Adipocyte (in vitro differentiated cells): ENCODE data around the gene PALM2AKAP2.

ENCODE experiments used
- DNase-seq: peaks from one replicate; pipeline ENCODE4 v3.0.0-alpha.2; 2015; ENCODE audit warnings: low read depth
- H3K27me3 ChIP-seq: replicated peaks from 2 replicates; pipeline ENCODE4 v1.7.0; 2013; ENCODE audit warnings: mild to moderate bottlenecking, low read length, moderate library complexity; ENCODE audit not compliant: control insufficient read depth, insufficient read depth
- H3K36me3 ChIP-seq: 2 replicates; pipeline ENCODE4 v1.7.0; 2013; ENCODE audit warnings: low read length, mild to moderate bottlenecking, moderate library complexity; ENCODE audit not compliant: control insufficient read depth, insufficient read depth, severe bottlenecking
- H3K4me1 ChIP-seq: 2 replicates; pipeline ENCODE4 v1.7.0; 2013; ENCODE audit warnings: mild to moderate bottlenecking, low read length, moderate library complexity; ENCODE audit not compliant: control insufficient read depth, insufficient read depth
- H3K4me3 ChIP-seq: 2 replicates; pipeline ENCODE4 v1.7.0; 2013; ENCODE audit warnings: mild to moderate bottlenecking, low read length, moderate library complexity
- H3K9ac ChIP-seq: 2 replicates; pipeline ENCODE4 v1.7.0; 2013; ENCODE audit warnings: mild to moderate bottlenecking, low read length, moderate library complexity
- H3K9me3 ChIP-seq: 2 replicates; pipeline ENCODE4 v1.7.0; 2013; ENCODE audit warnings: mild to moderate bottlenecking, low read length, moderate library complexity; ENCODE audit not compliant: control insufficient read depth

Gene PALM2AKAP2

DNA sequence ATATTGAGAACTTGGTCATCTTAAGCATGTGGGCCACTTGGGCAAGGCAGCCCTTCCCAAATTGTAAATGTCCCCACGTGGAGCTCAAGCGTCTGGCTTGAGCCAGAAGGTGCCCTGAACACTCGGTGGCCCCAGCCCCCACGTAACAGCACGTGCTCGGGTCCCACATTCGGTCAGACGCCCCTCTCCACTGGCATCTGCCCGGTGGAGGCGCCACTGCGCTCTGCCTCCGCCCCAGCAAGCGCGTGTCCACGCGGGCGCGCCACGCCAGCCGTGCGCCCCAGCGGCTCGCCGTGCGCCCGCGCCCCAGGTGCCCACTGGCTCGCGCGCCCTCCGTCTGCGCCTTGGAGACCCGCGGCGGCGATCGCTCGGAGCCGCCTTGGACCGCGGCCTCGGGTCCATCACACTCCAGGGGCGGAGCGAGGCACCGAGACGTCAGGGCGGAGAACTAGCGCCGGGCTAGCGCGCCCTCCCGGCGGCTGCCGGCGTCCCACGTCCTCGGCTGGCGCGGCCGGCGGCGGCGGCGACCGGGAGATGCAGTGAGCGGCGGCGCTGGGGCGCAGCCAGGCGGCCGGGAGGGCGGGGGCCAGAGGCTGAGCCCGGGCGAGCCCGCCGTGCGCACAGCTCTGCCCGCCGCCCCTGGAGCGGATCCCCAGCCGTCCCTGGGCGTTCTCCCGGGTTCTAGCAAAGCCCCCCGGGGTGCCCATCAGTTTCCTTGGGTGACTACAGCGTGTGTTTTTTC is at the start of gene PALM2AKAP2:
Gene PALM2AKAP2, plus strand, starts transcription at position 488 of the 742 bp plus-strand sequence. CDS start 291 bp downstream, outside the sequence.
- H3K27me3 ChIP-seq = no peaks in the 10 kb centered on the region
- H3K9me3 ChIP-seq = no peaks in the 10 kb centered on the region
- peaks cover 12% of the 10 kb centered on the region for H3K36me3 ChIP-seq
- DNase-seq = peak; percentile 89
- H3K4me1 ChIP-seq = peaks cover 35% of the 10 kb centered on the region
- peak within 1 kb of the TSS; percentile 98 for H3K9ac ChIP-seq
- H3K4me3 ChIP-seq = peak within 1 kb of the TSS; percentile 93

DNA sequence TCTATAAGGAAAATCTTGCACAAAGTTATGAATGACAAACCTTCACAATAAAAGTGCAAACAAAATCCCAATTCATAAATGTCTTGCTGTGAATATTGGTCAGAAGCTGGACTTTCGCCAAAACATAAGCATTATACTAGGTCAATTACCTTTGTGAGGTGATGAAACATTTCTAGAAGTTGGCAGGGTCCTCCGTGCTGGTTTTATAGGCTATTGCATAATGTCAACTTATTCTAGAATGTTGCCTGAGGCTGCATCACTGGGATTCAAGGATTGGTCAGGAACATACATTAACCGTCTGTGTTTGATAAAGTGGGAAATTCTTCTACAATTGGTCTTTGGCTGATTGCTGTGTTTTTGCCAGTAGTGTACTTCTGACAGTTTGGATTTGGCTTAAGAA is 49.8 kb upstream of the PALM2AKAP2 start:
- Histone ChIP-seq H3K4me1 (peaks cover 49% of the 10 kb centered on the region), H3K9ac (no peak overlapping the region), H3K9me3 (no peaks in the 10 kb centered on the region), H3K36me3 (no peaks in the 10 kb centered on the region), H3K27me3 (no peaks in the 10 kb centered on the region), H3K4me3 (no peak overlapping the region)
- DNase-seq = peak; percentile 81

DNA sequence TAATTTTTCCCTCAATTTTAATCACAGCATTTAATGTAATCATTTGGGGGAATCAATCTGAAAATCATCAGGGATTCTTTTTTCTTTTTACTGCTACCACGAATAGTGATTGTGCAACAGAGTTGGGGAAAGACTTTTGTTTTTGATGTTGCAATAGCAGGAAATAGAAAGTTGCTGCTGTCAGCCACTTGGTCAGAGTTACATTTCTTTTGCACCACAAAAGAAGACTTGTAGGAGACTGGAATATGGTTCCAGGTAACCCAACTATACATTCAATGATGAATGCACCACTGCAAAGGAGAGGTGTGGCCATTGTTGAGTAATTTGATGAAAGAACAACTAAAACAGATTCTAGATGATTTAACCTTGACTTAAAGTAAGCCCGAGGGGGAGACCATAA is 46.3 kb upstream of the PALM2AKAP2 start:
- Histone ChIP-seq H3K9me3 (no peaks in the 10 kb centered on the region), H3K4me1 (peaks cover 50% of the 10 kb centered on the region), H3K36me3 (no peaks in the 10 kb centered on the region), H3K4me3 (peak overlapping the region; percentile 22), H3K27me3 (no peaks in the 10 kb centered on the region), H3K9ac (peak overlapping the region; percentile 6)
- peak; percentile 91 for DNase-seq

- H3K27me3 ChIP-seq = no peaks in the 10 kb centered on the region
- H3K9ac ChIP-seq = no peak overlapping the region
- no peaks in the 10 kb centered on the region for H3K36me3 ChIP-seq
- peaks cover 39% of the 10 kb centered on the region for H3K4me1 ChIP-seq
- DNase-seq = no peak
- no peaks in the 10 kb centered on the region for H3K9me3 ChIP-seq
- H3K4me3 ChIP-seq = no peak overlapping the region
Observed at GRCh38 chr9:109734814-109735213, 45.2 kb upstream of the PALM2AKAP2 start.

GRCh38 chr9:109735801-109736200 is 44.2 kb upstream of the PALM2AKAP2 start:
- Histone ChIP-seq H3K27me3 (no peaks in the 10 kb centered on the region), H3K36me3 (no peaks in the 10 kb centered on the region), H3K9ac (no peak overlapping the region), H3K4me3 (no peak overlapping the region), H3K9me3 (no peaks in the 10 kb centered on the region), H3K4me1 (peaks cover 29% of the 10 kb centered on the region)
- DNase-seq = no peak

DNA sequence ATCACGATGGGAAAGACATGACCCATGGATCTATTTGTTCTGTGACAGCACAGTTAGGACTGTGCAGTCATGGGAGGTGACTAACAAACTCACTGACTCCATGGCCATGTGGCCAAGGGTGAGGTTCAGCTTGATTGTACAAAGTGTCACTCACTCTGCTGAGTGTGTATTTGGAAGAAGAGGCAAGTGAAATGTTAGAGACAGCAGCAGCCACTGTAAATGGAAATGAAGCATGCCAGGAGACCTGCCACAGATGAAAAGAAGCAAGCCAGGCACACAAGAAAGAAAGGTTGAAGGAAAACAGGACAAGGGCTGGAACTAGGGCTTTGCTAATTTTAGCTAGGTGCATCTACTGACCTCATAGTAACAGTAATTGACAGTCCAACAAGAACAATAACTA is 42.7 kb upstream of the PALM2AKAP2 start:
- Histone ChIP-seq H3K27me3 (no peaks in the 10 kb centered on the region), H3K4me1 (peaks cover 32% of the 10 kb centered on the region), H3K36me3 (no peaks in the 10 kb centered on the region), H3K4me3 (no peak overlapping the region), H3K9ac (no peak overlapping the region), H3K9me3 (no peaks in the 10 kb centered on the region)
- no peak for DNase-seq

DNA sequence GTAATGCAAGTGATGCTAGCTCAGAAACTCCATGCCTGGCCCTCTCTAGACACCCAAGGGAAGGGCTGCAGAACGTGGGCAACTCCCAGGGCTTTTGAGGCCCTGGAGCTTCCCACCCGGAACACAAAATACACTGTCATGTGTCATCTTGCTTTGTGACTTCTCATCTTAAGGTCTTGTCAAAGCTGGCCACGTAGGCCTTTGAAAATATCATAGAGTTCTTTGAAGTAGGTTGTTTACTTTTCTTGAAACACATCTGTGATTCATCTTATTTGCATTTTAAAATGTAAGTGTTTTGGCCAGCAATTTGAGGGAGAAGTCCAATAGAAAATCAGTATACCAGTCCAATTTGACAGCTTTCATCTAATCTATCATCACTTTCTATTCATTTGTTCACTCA is 40.2 kb upstream of the PALM2AKAP2 start:
- no peaks in the 10 kb centered on the region for H3K27me3 ChIP-seq
- peaks cover 37% of the 10 kb centered on the region for H3K4me1 ChIP-seq
- H3K9me3 ChIP-seq = no peaks in the 10 kb centered on the region
- no peak overlapping the region for H3K9ac ChIP-seq
- no peaks in the 10 kb centered on the region for H3K36me3 ChIP-seq
- DNase-seq = no peak
- no peak overlapping the region for H3K4me3 ChIP-seq

DNA sequence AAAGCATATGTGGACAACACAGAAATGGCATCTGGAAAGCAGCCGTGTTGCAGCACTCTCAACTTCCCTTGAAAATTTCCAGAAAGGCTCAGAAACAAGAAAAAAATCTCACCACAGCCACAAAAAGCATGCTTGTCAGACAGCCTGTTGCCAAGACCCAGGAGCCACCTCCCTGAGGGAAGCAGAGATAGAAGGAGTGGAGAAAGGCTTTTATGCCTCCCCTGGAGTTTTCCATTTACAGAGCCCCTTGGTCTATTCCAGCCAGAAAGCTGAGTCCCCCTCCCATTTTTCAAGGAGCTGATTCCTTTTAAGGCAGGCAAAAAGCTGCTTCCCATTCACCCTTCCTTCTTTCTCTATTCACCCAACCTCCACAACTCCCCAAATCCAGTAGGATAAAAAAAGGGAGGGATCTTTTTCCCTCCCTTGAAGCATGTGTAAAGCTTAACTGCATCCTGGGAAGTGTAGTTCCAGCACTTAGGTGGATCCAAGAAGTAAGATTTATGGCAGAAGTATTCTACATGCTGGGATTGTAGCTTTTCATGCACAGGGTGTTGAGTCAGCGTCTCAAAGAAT is 37.1 kb upstream of the PALM2AKAP2 start:
- peak overlapping the region; percentile 32 for H3K9ac ChIP-seq
- DNase-seq = peak; percentile 70
- H3K4me3 ChIP-seq = no peak overlapping the region
- no peaks in the 10 kb centered on the region for H3K27me3 ChIP-seq
- H3K4me1 ChIP-seq = peaks cover 48% of the 10 kb centered on the region
- H3K9me3 ChIP-seq = no peaks in the 10 kb centered on the region
- H3K36me3 ChIP-seq = no peaks in the 10 kb centered on the region

GRCh38 chr9:109743696-109744095 is 36.3 kb upstream of the PALM2AKAP2 start:
- H3K4me3 ChIP-seq = no peak overlapping the region

DNA sequence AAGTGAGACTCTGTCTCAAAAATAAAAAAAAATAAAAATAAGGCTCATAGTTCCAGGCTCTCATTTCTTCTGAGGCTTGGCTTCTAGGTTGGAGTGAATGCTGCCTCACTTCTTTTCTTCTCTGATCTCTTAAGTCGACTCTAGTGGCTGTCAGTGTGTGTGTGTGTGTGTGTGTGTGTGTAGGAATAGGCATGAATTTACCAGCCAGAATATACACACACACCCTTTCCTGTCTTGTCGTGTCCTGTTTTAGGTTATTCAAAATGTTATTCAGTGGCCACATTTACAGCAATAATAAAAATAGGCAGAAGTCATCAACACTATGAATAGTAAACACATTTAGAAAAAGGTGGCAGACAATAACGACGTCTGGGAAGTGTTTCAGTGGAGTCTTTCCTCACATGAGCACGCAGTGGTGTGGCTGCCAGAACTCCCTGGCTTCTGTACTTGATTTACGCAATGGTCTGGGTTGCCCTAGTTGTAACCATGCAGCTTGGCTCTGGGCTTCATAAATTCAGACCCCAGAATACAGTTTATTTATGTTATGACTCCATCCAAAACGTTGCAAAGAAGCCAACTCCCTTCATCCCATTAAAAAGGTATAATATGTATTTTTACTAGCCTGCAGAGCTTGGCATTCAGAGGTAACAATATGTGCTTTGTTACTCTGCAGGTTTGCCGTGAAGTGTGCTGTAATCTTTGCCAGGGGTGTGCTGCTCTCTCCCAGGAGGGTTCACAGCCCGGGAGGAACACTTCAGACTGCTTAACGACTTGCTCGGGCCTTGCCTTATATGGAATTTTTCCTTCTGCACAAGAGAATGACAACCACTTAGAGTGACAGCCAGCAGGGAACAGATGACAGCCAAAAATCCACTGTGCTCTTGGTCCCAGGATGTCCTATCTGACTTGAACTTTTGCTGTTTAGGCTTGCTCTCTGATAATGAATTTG is 34.4 kb upstream of the PALM2AKAP2 start:
- Histone ChIP-seq H3K36me3 (no peaks in the 10 kb centered on the region), H3K27me3 (no peaks in the 10 kb centered on the region), H3K9ac (peak overlapping the region; percentile 25), H3K4me3 (peak overlapping the region; percentile 25), H3K9me3 (no peaks in the 10 kb centered on the region), H3K4me1 (peaks cover 48% of the 10 kb centered on the region)
- DNase-seq = peak; percentile 47

More at GRCh38 chr9:109743696-109744095, 36.3 kb upstream of the PALM2AKAP2 start:
- Histone ChIP-seq H3K27me3 (no peaks in the 10 kb centered on the region), H3K9me3 (no peaks in the 10 kb centered on the region), H3K36me3 (no peaks in the 10 kb centered on the region), H3K9ac (no peak overlapping the region), H3K4me1 (peaks cover 48% of the 10 kb centered on the region)
- DNase-seq = no peak

DNA sequence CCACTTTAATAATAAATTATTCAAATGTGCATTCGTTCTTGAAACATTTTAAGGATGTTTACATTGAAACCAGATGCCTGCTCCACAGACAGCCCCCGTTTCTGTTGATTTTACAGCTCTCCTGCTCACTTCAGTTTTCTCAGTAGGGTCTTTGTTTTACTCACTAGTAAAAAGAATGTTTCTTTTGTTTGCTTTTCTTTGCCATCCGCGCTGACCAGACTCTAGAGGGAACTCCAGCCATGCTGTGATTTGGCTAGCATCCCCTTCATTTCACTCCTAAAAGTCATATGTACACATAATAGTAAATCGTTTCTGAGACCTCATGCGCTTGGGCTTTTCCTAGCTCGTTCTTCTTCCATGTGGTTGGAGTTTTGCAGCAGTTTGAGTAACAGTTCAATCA is 28.7 kb upstream of the PALM2AKAP2 start:
- peak; percentile 72 for DNase-seq
- Histone ChIP-seq H3K27me3 (peaks cover 11% of the 10 kb centered on the region), H3K4me3 (no peak overlapping the region), H3K4me1 (peaks cover 6% of the 10 kb centered on the region), H3K9ac (no peak overlapping the region), H3K9me3 (no peaks in the 10 kb centered on the region), H3K36me3 (no peaks in the 10 kb centered on the region)
